Smooth muscle cell (in vitro differentiated cells): ENCODE data around the gene EPHB1. TPM values are rescaled to one million over a fixed set of nuclear protein-coding genes. Genes with fewer than 3 reads are reported as not detected.

Experiments used
- DNase-seq: peaks from one replicate; lab custom pipeline; 2025; ENCODE audit not compliant: unreplicated experiment; lab: John Stamatoyannopoulos, UW
- H2AFZ ChIP-seq: fragments of 200-600 bp; sonication (generic); 2 replicates; pipeline ENCODE4 v1.6.0; 2016; ENCODE audit warnings: antibody characterized with exemption, low read depth, mild to moderate bottlenecking
- H3F3A ChIP-seq: fragments of 200-600 bp; sonication (generic); 2 replicates; pipeline ENCODE4 v1.6.0; 2017; ENCODE audit warnings: antibody characterized with exemption, low read depth
- H3K27ac ChIP-seq: fragments of 200-600 bp; sonication (generic); 2 replicates; pipeline ENCODE4 v1.5.1; 2016; ENCODE audit warnings: low read depth, mild to moderate bottlenecking
- H3K27me3 ChIP-seq: fragments of 200-600 bp; sonication (generic); 2 replicates; pipeline ENCODE4 v1.6.1; 2016; ENCODE audit warnings: low read depth, mild to moderate bottlenecking
- H3K36me3 ChIP-seq: fragments of 200-600 bp; sonication (generic); 2 replicates; pipeline ENCODE4 v1.5.1; 2016; ENCODE audit warnings: low read depth
- H3K4me1 ChIP-seq: fragments of 200-600 bp; sonication (generic); 2 replicates; pipeline ENCODE4 v1.5.1; 2016; ENCODE audit warnings: low read depth
- H3K4me2 ChIP-seq: fragments of 200-600 bp; sonication (generic); 2 replicates; pipeline ENCODE4 v1.6.0; 2016; ENCODE audit warnings: mild to moderate bottlenecking
- H3K4me3 ChIP-seq: fragments of 200-600 bp; sonication (generic); 2 replicates; pipeline ENCODE4 v1.5.1; 2016; ENCODE audit warnings: mild to moderate bottlenecking
- H3K79me2 ChIP-seq: fragments of 200-600 bp; sonication (generic); 2 replicates; pipeline ENCODE4 v1.6.0; 2016; ENCODE audit warnings: low read depth, mild to moderate bottlenecking
- H3K9ac ChIP-seq: fragments of 200-600 bp; sonication (generic); 2 replicates; pipeline ENCODE4 v1.6.0; 2016; ENCODE audit warnings: low read depth
- H3K9me3 ChIP-seq: fragments of 200-600 bp; sonication (generic); replicated peaks from 2 replicates; pipeline ENCODE4 v1.5.1; 2016; ENCODE audit warnings: low read depth
- H4K20me1 ChIP-seq: fragments of 200-600 bp; sonication (generic); 2 replicates; pipeline ENCODE4 v1.6.0; 2016; ENCODE audit warnings: low read depth
- WGBS: methylation state at CpG from one replicate; pipeline ENCODE4 v1.1.7; 2016; ENCODE audit warnings: low lambda C conversion rate; 5-methylcytosine and 5-hydroxymethylcytosine counted together
- polyA plus RNA-seq: library from polyadenylated mRNA; unstranded; fragments of >200 nt; fragmentation: Nextera tagmentation; extraction: Ambion mirVana; gene quantifications from 2 replicates; pipeline ENCODE4 v1.2.1, GENCODE V29; 2016
- total RNA-seq: library from RNA; depleted of rRNA; stranded (reverse); fragments of >200 nt; gene quantifications from 2 replicates; pipeline ENCODE4 v1.2.3, GENCODE V29; 2014
- TF ChIP-seq, protein P1 (sequence below): fragments of 200-600 bp; sonication (generic); IDR thresholded peaks from 2 replicates; pipeline ENCODE4 v1.5.1; 2017; ENCODE audit warnings: borderline replicate concordance, mild to moderate bottlenecking, antibody characterized with exemption; ENCODE audit not compliant: insufficient read depth, poor library complexity, severe bottlenecking

The EPHB1 gene
- total and polyA plus RNA-seq, 2 experiments from 2014 or later: 2.5 to 2.6 TPM

DNA sequence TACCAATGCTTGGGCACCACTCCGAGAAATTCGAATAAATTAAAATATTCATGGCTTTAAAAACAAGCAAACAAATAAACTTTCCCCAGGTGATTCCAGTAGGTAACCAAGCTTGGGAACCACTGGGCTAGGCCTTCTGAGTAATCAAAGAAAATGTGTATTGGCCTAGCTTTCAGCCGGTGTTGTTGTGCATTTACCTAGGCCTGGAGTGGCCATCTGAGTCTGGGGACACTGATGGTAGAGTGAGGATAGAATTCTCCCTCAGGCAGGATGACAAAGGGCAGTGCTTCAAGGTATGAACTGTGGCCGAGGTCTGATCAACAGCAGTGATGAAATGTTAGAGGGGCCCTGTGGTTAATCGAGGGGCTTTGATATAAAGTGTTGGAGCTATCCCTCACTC is 440.5 kb downstream of the EPHB1 start:
- no peak overlapping the region for H3K4me2 ChIP-seq
- TF ChIP-seq, protein P1, sequence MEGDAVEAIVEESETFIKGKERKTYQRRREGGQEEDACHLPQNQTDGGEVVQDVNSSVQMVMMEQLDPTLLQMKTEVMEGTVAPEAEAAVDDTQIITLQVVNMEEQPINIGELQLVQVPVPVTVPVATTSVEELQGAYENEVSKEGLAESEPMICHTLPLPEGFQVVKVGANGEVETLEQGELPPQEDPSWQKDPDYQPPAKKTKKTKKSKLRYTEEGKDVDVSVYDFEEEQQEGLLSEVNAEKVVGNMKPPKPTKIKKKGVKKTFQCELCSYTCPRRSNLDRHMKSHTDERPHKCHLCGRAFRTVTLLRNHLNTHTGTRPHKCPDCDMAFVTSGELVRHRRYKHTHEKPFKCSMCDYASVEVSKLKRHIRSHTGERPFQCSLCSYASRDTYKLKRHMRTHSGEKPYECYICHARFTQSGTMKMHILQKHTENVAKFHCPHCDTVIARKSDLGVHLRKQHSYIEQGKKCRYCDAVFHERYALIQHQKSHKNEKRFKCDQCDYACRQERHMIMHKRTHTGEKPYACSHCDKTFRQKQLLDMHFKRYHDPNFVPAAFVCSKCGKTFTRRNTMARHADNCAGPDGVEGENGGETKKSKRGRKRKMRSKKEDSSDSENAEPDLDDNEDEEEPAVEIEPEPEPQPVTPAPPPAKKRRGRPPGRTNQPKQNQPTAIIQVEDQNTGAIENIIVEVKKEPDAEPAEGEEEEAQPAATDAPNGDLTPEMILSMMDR: no peak
- no peaks in the 10 kb centered on the region for H3F3A ChIP-seq
- H3K4me3 ChIP-seq: no peak overlapping the region
- 85% methylated on average over 5 of the region's 5 CpGs for WGBS
- no peak for DNase-seq
- H3K4me1 ChIP-seq: peaks cover 5% of the 10 kb centered on the region
- H3K9me3 ChIP-seq: no peaks in the 10 kb centered on the region
- H2AFZ ChIP-seq: no peak overlapping the region
- no peak overlapping the region for H3K9ac ChIP-seq
- H3K79me2 ChIP-seq: no peaks in the 10 kb centered on the region
- H4K20me1 ChIP-seq: no peaks in the 10 kb centered on the region
- no peaks in the 10 kb centered on the region for H3K27me3 ChIP-seq
- H3K27ac ChIP-seq: no peak overlapping the region
- H3K36me3 ChIP-seq: no peaks in the 10 kb centered on the region

DNA sequence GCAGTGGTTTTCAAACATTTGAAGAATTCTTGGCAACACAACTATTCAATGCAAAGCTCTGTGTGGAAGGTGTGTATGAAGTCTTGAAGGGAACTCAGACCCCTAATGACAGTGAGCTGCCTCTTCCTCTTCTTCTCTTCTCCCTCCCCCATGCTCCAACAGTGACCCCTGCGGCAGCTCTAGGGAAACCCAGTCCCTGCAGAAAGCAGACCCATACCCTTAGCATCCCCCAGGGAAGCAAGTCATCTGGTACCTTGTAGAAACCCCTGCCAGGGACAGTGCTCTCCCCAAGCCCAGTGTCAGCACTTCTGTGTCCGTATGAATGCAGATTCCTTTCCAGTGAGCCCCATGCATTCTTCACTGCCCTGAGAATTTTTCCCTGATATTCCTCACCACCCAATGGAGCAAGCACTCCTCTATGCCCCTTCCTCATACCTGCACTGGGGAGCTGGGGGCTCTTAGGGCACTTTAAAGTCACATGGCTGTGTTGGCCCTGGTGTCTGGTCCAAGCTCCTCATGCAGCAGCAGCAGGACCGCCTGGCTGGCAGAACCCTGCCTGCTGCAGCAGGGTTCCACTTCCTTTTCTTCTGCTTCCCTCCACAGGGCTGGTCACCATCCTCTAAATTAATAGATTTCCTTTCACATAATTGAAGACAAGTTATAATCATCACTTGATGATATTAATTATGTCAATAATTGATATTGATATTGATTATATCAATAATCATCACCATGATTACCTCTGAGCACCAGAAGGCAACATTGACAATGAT is 442.5 kb downstream of the EPHB1 start:
- Histone ChIP-seq H3K79me2 (no peaks in the 10 kb centered on the region), H3K36me3 (no peaks in the 10 kb centered on the region), H3F3A (no peaks in the 10 kb centered on the region), H3K27ac (no peak overlapping the region), H4K20me1 (no peaks in the 10 kb centered on the region), H3K9ac (no peak overlapping the region), H3K9me3 (no peaks in the 10 kb centered on the region), H3K4me1 (no peaks in the 10 kb centered on the region), H3K4me2 (no peak overlapping the region), H3K4me3 (no peak overlapping the region), H2AFZ (no peak overlapping the region), H3K27me3 (no peaks in the 10 kb centered on the region)
- WGBS: 81% methylated on average over 3 of the region's 3 CpGs
- DNase-seq: no peak
- TF ChIP-seq, protein P1: no peak

DNA sequence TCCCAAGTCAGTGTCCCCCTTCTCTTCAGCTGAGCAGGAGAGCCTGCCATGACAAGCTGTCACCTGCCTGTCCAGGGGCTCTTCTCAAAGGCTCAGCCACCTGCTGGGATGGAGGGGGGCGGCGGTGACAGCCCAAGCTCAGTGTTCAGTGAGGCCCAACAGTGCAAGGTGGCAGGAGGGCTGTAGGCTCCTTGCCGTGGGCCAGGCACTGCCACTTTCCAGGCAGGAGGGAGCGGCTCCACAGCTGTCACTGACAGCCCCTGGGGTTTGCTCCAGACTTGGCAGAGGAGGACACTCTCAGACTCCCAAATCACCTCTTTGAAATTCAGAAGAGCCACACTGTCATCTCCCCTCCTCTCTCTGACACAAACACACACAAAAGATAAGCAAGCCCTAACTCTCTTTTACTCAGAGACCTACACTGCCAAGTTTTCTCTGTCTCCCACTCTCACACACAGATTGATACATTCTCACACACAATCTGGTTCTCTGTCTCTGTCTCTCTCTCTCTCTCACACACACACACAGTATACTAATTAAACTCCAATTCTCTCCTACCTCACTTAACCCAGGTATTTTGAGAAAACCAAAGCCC is 443.3 kb downstream of the EPHB1 start:
- Histone ChIP-seq H3K4me1 (no peaks in the 10 kb centered on the region), H3K27me3 (no peaks in the 10 kb centered on the region), H3K4me3 (no peak overlapping the region), H3K9ac (no peak overlapping the region), H3K36me3 (no peaks in the 10 kb centered on the region), H2AFZ (no peak overlapping the region), H3K4me2 (no peak overlapping the region), H3K9me3 (no peaks in the 10 kb centered on the region), H3K79me2 (no peaks in the 10 kb centered on the region), H4K20me1 (no peaks in the 10 kb centered on the region), H3F3A (no peaks in the 10 kb centered on the region), H3K27ac (no peak overlapping the region)
- no peak for DNase-seq
- TF ChIP-seq, protein P1: no peak
- WGBS: 61% methylated on average over 4 of the region's 4 CpGs
